Activated CD4-positive, alpha-beta T cell treated with anti-CD3 and anti-CD28 coated beads, Interleukin-2, Interleukin-6, amounts not matched to agents 100 ng/mL and 50 ng/mL, durations not matched to agents 16 hours and 8 hours (primary cell): ENCODE measurements around the gene FIGN.

ENCODE experiments used
- DNase-seq: peaks from one replicate; pipeline ENCODE4 v3.0.0-alpha.2; 2020

FIGN gene

DNA sequence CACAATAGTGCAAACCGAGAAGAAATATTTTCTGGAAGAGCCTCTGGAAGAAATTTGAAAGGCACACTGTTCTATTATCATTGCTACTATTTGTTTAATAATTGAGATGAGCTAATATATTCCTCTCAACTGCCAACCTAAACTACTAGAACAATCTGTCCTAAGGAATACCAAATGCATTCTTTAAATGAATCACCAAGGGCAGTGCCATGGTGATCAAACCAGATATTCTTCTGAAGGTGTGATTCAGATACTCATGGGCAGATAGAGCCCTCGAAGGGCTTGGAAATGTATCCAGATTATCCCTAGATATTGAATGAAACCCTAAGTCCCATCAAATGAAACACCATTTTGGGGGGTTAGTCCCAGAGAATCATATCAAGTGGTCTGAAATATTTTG lies 76.6 kb downstream of the FIGN start:
- DNase-seq = no peak

DNA sequence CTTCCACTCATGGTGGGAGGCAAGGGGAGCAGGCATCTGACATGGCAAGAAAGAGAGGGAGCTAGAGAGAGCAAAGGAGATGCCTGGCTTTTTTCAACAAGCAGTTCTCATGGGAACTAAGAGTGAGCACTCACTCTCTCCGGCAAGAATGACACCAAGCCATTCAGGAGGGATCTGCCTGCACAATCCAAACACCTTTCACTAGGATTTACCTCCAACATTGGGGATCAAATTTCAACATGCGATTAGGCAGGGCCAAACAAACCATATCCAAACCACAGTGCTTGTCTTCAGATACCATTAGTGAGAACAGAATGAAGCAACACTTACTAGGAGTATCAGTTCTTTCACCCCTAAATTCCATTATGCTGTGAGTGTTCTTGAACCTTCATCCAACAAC lies 77.3 kb downstream of the FIGN start:
- no peak for DNase-seq

DNA sequence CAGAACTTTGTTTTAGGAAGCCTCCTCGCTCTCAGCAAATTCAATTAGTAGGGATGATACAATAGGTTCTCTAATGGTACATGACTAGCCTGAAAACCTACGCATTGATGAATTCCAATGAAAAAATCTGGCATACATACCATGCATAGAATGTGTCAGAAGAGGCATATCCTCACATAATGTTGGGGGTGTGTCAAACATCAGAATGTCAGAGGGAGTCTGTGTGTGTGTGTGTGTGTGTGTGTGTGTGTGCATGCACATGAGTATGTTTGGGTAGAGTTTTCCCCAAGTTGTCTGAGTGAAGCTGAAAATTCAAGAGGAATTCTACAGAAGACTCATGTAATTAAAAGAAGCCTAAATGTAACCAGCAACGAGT lies 78.5 kb downstream of the FIGN start:
- no peak for DNase-seq

DNA sequence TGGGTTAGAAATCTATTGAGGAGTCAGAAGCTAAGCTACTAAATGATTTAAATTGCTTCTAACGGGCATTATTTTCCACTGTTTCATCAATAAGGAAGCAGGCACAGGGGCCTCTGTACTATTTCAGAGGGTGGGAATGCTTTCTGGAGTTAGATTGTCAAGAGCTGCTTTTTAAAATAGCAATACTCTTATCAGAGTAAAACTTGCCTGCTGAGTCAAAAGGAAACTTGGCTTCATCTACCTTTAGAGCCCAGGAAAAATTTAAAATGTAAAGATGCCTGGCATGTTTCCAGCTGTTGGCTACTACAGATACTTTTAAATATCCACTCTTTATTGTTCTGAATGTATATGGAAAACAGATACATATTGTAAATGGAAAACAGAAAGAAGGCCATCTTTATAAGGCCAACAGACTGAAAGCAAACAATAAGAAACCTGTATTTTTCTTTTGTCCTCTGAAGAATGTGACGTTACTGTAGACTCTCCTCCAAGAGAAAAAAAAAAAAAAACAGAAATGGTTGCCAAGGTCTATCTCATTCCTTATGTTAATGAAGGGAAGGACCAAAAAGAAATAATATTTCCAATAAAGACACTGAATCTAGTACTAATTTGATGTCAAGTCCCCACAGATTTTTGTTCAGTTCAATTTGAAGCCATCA lies 79.1 kb downstream of the FIGN start:
- no peak for DNase-seq

DNA sequence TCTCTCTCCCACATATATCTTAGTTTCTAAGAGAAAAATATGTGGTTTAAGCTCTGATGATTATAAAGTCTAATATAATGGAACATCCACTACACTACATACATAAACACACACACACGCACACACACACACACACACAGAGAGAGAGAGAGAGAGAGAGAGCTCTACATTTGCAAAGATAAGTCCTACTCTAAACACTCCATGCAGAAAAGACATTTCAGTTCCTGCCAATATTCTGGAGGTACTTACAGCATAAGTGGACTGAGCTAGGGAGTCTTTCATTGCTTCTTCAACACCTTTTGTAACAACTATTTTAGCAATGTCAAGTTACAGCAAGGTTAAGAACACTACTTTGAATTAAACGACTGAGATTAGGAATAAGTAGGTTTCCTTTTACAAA lies 80.1 kb downstream of the FIGN start:
- no peak for DNase-seq

DNA sequence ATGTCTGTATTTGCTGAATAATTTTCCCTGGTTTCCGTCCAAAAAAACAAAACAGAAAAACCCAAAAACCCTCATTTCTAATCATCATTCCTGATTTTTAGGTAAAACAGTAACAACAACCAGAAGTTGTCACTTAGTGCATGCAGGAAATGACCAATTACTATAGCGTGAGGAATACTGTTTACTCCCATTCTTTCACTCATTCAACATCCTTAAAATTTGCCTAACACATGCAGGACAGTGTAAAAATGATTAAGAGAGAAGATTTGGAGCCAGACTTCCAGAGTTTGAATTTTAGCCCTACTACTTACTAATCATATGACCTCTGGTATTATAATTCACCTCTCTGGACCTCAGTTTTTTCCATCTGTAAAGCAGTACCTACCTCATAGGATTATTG lies 83.1 kb downstream of the FIGN start:
- DNase-seq = no peak

DNA sequence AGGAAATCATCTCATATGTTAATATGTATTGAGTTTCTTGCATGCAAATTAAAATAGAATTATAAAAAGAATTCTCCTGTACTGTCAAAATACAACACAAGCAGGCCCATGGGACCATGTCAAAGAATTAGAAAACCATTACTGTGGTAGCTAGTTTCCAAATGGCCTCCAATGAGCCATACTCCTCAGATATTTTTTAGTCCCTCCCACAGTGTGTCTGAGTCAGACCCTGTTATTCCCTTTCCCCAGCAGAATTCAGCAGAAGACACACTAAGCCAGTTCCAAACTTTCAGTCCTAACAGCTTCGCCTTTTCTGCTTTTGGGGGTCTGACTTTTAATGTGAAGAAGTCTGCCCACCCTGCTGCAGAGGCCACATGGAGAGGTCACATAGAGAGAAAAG lies 86.7 kb downstream of the FIGN start:
- no peak for DNase-seq

DNA sequence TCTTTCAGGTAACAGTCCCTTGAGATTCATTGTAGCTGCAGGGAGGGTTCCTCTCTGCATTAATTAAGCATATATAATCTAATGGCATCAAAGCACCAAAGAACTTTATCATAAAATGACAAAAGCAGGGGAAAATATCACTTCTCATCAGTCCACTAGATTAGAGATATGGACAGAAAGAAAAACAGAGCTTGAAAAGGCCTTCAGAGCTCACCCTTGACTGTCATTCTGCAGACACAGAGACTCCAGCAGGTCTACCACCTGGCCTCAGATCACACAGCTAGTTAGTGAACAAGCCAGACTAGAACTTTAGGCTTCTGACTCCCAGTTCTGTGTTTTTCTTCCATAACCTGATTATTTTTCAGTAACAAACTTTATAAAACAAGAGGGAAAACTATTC lies 88.5 kb downstream of the FIGN start:
- DNase-seq = no peak

DNA sequence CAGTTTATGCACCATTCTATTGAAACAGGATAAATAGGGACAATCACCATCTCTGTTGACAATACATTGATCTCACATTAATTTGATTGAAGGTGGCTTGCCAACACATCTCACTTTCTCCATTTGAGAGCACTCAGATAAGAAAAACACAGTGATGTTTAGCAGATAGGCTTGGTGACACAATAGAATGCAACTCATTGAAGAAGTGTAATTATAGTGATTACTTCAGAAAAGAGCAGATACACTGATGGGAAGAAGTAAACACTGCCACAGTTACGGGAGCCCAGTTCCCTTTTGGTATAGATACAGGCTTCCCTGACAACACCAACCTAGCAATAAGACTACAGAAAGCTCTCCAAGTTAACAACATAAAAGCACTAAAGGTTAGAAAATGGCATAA lies 89.1 kb downstream of the FIGN start:
- no peak for DNase-seq

DNA sequence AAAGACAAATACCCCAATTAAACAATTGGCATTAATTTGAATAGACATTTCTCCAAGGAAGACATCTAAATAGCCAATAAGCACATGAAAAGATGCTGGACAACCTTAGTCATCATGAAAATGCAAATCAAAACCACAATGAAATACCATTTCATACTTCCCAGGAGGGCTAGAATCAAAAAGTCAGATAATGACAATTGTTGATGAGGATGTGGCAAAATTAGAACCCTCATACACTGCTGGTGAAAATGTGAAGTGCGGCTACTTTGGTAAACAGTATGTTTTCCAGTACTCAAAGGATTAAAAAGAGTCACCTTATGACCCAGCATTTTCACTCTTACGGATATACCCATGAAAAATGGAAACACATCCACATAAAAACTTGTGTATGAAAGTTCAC lies 91.6 kb downstream of the FIGN start:
- no peak for DNase-seq

DNA sequence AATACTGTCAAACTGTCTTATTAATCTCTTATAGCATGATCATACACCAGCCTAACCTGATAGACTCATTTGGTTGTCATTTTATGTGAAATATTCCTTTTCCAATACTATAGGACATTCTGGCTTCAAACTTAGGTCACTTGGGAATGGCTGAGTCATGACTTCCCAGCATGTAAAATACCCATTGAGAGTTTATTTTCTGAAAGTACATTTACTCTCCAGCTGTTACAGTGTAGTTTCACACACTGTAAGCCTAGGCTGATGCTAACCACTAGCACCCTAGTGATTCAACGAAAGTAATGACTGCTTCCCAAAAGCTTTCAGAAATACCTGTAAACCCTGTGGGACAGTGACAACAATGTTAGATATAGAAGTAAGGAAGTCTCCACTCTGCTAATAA lies 93.8 kb downstream of the FIGN start:
- DNase-seq = no peak

DNA sequence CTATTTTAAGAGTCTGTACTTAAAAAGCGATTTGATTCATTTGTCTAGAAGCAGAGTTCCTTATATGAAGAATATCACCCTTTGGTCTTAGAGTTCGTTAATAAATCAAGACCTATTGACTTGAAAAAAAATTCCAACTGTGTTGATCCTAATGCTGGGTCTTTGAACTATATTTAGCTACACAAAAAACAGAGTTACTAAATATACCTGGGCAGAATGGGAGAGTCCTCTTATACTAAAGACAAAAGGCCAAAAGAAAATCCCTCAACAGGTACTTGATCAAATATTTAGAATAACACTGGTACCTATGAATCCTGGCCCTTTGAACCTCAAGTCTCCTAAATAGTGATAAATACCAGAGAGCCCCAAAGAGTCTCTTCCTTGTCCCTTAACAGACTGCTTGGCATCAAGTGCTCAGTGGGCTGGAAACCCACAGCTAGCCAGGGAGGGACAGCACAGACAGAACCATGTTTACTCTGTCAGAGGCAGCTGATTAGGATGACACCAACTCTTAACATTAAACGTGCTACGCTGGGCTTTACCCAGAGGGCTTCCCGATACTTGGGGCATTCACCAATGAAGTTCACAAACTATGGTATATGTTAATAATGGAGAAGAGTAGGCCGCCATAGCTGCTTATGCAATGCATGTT lies 95.1 kb downstream of the FIGN start:
- no peak for DNase-seq

DNA sequence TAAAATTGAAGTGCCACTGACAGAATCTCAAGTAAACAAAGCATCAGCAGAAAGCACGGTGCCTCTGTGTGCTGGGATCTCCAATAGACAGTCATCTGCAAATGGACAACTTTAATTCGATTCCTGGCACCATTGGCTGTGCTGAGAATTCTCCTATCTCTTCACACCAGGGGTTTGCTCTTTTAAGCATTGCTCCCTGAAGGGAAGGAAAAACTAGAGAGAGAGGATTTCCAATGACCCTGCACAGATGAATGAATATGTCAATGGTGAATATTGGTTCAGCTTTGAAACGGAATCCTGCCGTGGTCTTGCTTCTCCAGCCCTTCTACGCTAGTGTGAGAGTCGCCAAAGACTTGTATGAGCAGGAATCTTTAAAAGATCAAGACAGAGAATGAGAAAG lies 97.9 kb downstream of the FIGN start:
- DNase-seq = no peak

DNA sequence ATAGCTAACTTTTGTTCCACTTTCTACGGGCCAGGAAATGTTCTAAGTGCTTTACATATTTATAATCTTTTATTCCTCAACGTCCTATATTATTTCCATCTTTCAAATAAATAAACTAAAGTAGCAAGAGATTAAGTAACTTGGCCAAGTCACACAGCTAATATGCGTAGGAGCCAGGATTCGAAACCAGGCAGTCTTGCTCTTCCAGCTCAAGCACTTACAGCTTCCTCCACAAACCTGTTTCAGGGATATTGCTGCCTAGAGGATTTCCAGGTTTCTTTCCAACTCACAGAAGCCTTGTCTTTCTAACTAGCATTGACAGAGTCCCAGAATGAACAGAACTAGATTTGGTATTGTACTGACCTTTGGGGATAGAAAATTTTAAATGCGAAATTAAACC lies 102.5 kb downstream of the FIGN start:
- no peak for DNase-seq

DNA sequence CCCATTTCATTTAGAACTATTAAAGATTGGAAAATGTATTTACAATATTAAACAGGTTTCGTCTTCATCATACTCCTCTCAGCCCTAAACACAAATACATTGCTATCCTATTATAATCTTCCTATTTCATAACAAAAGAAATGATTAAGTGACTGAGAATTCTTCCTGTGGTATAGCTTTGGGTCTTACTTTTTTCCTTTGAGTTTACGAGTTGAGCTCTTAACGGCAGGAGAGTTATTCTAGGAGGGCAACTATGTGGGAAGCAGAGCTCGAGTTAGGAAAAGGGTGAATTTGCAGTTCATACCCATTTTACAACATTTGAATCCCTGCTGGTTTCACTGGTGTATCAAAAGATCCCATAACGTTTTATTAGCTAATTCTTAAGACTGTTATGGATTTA lies 105.0 kb downstream of the FIGN start:
- DNase-seq = no peak

DNA sequence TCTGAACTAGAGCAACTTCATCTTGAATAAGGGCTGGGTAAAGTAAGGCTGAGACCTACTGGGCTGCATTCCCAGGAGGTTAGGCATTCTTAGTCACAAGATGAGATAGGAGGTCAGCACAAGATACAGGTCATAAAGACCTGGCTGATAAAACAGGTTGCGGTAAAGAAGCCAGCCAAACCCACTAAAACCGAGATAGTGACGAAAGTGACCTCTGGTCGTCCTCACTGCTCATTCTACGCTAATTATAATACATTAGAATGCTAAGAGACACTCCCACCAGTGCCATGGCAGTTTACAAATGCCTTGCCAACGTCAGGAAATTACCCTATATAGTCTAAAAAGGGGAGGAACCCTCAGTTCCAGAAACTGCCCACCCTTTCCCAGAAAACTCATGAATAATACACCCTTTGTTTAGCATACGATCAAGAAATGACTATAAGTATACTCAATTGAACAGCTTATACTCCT lies 109.1 kb downstream of the FIGN start:
- no peak for DNase-seq

DNA sequence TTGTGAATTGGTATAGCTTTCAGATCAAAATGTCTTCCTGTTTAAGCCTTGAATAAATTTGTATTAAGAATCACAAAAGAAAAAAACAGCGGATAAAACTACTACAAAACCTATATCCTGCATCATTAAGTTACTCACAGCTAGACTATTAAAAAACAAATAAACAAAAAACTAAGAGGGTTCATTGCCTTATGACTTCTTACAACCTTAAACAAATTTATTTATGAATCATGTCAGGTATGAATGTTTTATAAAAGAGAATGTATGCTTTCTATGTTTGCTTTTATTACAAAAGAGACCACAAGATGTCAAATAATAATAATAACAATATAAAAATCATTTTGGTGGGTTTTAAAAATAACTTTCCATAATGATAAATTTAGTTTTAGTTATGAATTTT lies 109.6 kb downstream of the FIGN start:
- DNase-seq = no peak

DNA sequence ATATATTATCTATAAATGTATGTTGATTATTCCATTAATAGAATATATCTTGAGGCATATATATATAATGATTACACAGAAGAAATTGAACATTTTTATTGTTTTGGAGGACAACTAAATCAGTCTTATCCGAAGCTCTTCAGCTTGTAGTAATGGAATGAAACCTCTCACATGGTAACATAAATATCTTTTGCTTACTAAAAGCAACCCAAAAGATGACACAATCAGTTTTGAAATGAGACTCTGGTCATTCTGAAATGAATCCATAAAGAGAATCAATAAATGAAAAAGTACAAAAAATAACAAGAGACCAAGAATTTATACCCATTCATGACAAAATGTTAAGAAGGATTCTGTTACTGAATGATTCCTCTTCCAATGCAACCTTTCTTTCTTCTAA lies 110.2 kb downstream of the FIGN start:
- no peak for DNase-seq

DNA sequence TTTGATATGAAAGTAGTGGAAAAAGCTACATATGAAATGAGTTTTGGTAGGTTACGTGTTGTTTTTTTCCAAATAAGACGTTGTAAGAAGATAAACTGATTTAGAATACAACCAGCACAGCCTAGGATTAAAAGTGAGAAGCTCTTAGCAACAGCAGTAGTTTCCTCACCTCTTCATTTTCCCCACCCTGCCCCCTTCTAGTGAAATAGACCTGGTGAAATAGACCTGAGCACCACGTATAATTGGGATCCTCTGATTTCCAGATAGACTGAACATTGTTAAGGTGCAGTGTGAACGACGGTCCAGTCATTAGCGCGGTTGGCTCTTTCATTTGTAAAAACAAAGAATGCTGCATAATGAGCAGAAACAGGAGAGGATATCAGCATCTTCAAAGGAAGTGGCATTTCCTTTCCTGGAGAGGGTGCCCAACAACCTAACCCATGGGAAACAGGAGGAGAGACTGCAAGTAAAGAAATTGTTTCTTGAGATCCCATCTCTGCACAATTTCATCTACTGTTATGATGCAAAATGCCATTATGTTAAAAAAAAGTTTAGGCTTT lies 114.3 kb downstream of the FIGN start:
- no peak for DNase-seq

DNA sequence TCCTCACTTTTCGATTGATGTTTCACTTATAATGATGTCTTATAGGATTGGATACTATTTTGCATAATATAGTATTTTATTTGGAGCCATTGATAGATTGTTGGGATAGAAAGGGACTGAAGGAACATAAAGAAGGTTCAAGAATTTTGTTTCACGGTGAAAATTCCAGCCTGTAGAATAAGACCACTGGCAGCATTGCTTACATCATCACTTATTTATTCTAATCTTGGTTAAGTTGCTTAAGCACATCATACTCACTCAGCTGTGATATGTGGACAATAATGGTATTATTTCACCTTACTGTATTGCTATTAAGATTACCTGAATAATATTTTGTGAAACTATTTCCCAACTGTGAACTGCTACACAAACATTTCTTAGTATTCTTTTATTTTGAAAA lies 118.3 kb downstream of the FIGN start:
- DNase-seq = no peak

DNA sequence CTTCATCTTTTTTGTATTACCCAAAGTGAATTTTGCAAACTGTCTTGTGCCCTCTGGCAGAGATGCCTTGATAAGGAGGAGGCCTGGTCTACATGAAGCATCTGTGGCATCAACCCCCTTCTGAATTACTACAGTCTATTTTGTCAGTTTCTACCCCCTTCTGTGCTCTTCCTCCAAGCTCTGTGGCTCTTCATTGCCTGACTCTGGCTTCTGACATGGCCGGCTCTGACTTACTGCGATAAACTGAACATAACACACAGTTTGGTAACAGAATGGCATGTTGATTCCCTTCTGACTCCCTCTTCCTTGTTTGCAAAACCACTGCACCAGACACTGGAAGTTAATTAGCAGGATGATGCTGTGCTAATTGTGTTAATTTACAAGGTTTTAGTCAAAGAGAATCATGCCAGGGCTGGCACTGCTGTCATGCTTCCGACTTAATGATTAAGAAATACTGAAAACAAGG lies 122.5 kb downstream of the FIGN start:
- DNase-seq = no peak

DNA sequence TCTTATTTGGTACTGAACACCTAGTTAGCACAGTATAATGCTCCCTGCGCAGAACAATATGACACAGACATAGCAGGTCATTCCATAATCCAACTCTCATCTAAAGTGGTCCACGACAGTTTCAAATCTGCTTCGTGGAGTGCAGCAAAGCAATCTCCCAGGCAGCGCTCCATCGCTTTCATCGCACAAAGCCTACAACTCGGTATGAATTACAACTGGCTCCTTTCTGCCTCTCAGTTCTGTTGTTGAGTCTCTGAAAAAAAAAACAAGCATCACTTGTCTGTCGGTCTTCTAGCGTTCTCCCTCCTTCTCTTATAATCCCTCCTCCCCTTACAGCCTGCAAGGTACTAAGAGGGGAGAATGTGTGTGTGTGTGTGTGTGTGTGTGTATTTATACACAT lies 123.5 kb downstream of the FIGN start:
- DNase-seq = no peak

DNA sequence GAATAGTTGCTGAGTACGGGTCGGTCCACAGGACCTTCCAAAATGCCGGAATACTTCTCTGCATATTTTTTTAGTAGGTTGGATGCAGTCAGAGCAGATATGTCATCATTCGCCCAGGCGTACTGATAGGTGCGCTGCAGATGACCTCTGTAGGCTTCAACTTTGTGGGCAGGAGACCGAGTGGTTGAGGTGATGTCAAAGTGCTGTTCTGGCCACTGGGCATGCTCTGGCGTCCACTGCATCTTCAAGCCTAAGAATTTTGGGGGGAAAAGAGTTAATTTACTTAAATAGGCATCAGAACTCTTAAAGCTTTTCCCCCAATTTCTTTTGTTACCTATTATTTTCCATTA lies 124.3 kb downstream of the FIGN start:
- DNase-seq = no peak

DNA sequence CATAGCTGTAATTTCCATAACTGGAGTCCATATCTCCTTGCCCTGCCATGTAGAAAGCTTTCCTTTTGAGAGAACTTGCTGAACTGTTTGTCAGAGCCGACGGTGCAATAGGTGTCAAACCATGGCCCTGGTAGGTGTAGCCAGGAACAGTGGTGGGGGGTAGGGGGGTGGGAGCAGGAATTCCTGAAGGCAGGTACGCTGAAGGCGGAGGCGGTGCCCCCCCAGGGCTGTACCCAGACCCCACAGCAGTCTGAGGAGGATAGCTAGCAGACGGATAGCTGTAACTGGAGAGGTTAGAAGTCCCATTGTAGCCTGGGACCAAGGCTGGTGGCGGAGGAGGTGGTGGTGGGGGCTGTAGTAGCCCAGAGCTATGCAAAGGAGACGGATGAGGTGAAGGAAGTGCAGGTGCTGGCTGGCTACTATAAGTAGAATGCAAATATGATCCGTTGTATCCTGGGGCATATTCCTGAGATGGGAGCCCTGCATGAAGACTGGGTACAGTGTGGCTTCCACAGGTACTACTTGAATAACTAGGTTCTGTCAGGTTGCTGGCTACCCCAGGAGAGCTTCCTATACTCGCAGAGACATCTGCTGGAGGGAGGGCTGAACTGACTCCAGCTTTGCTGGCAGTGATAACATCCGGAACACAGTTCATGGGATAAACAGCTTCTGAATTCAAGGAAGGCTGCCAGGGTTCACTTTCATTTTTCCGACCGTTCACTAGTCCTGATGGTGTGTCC lies 124.8 kb downstream of the FIGN start:
- peak; percentile 0 for DNase-seq
